Kidney epithelial cell (primary cell): ENCODE data around the gene REEP2. TPM values are rescaled to one million over a fixed set of nuclear protein-coding genes. Genes with fewer than 3 reads are reported as not detected.

ENCODE experiments used
- DNase-seq: peaks from one replicate; pipeline ENCODE4 v3.0.0-alpha.2; 2010; ENCODE audit warnings: low read depth
- H3K27me3 ChIP-seq: 2 replicates; pipeline ENCODE4 v1.6.0; 2011; ENCODE audit warnings: low read length; ENCODE audit not compliant: control insufficient read depth, insufficient read depth
- H3K36me3 ChIP-seq: 2 replicates; pipeline ENCODE4 v1.5.1; 2011; ENCODE audit warnings: low read length; ENCODE audit not compliant: control insufficient read depth, insufficient read depth
- H3K4me3 ChIP-seq: 2 replicates; pipeline ENCODE4 v1.5.1; 2011; ENCODE audit warnings: low read depth, mild to moderate bottlenecking, control low read depth, low read length
- total RNA-seq: library from RNA; depleted of rRNA; stranded (reverse); fragments of >200 nt; gene quantifications from 2 replicates; pipeline ENCODE4 v1.2.3, GENCODE V29; 2015
- TF ChIP-seq, protein P1 (sequence below): IDR thresholded peaks from 2 replicates; pipeline ENCODE4 v1.5.1; 2011; ENCODE audit warnings: mild to moderate bottlenecking, moderate library complexity, low read length, control low read depth, inconsistent platforms; ENCODE audit not compliant: insufficient read depth, poor library complexity, severe bottlenecking

REEP2 gene
- total RNA-seq, 1 donor from 2014 or later = 34.7 TPM

GRCh38 chr5:138445547-138446271 lies 6.9 kb downstream of the REEP2 start:
- DNase-seq = no peak
- no peaks in the 10 kb centered on the region for H3K27me3 ChIP-seq
- H3K36me3 ChIP-seq = no peaks in the 10 kb centered on the region
- no peak overlapping the region for H3K4me3 ChIP-seq
- TF ChIP-seq, protein P1, sequence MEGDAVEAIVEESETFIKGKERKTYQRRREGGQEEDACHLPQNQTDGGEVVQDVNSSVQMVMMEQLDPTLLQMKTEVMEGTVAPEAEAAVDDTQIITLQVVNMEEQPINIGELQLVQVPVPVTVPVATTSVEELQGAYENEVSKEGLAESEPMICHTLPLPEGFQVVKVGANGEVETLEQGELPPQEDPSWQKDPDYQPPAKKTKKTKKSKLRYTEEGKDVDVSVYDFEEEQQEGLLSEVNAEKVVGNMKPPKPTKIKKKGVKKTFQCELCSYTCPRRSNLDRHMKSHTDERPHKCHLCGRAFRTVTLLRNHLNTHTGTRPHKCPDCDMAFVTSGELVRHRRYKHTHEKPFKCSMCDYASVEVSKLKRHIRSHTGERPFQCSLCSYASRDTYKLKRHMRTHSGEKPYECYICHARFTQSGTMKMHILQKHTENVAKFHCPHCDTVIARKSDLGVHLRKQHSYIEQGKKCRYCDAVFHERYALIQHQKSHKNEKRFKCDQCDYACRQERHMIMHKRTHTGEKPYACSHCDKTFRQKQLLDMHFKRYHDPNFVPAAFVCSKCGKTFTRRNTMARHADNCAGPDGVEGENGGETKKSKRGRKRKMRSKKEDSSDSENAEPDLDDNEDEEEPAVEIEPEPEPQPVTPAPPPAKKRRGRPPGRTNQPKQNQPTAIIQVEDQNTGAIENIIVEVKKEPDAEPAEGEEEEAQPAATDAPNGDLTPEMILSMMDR = no peak

- H3K36me3 ChIP-seq = no peaks in the 10 kb centered on the region
- no peak overlapping the region for H3K4me3 ChIP-seq
- H3K27me3 ChIP-seq = no peaks in the 10 kb centered on the region
- no peak for DNase-seq
- TF ChIP-seq, protein P1 = no peak
Observed at GRCh38 chr5:138448070-138448469, 9.2 kb downstream of the REEP2 start.

GRCh38 chr5:138448481-138449398 lies 9.9 kb downstream of the REEP2 start:
- H3K27me3 ChIP-seq = no peaks in the 10 kb centered on the region
- no peak overlapping the region for H3K4me3 ChIP-seq
- TF ChIP-seq, protein P1 = no peak
- H3K36me3 ChIP-seq = no peaks in the 10 kb centered on the region
- no peak for DNase-seq

DNA sequence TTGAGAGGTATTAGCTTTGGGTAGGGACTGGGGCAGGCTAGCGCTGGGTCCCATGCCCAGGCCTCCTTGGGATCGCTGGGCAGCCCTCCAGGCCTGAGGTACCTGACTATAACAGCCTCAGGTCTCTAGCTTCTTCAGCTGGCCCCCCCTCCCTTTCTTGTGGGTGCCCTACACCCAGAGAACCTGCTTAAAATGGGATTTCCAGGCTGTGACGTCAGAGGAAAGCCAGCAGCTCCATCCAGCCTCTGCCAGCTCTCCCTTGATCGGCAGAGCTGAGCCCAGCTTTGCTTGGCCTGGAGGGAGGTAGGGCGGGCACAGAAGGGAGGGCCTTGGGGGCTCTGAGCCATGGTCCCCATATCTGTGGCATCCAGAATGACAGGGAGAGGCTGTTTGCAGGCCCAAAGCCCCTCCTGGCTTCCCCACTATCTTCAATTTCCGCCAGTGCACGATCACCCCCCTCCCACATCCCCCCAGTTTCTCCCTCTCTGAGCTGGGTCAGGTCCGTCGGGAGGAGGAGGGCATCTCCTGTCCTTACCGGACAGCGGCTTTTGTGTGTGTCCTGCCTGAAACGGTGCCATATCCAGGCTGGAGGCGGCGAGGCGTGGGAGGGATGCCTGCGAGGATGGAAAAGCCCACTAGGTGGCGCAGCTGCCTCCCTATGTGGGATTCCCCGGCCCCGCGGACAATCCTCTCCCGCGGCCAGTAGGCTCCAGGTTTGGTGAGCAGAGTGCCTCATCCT lies 10.8 kb downstream of the REEP2 start:
- DNase-seq = no peak
- no peaks in the 10 kb centered on the region for H3K27me3 ChIP-seq
- H3K36me3 ChIP-seq = no peaks in the 10 kb centered on the region
- TF ChIP-seq, protein P1 = peak; percentile 93
- H3K4me3 ChIP-seq = no peak overlapping the region

- TF ChIP-seq, protein P1 = no peak
- no peak for DNase-seq
- no peaks in the 10 kb centered on the region for H3K36me3 ChIP-seq
- H3K4me3 ChIP-seq = no peak overlapping the region
- no peaks in the 10 kb centered on the region for H3K27me3 ChIP-seq
Observed at GRCh38 chr5:138450971-138451370, 12.1 kb downstream of the REEP2 start.
